Kidney epithelial cell (primary cell): ENCODE results near the gene VPS8. TPM values are rescaled to one million over a fixed set of nuclear protein-coding genes. Genes with fewer than 3 reads are reported as not detected.

Source experiments
- DNase-seq: peaks from one replicate; pipeline ENCODE4 v3.0.0-alpha.2; 2010; ENCODE audit warnings: low read depth
- H3K27me3 ChIP-seq: 2 replicates; pipeline ENCODE4 v1.6.0; 2011; ENCODE audit warnings: low read length; ENCODE audit not compliant: control insufficient read depth, insufficient read depth
- H3K36me3 ChIP-seq: 2 replicates; pipeline ENCODE4 v1.5.1; 2011; ENCODE audit warnings: low read length; ENCODE audit not compliant: control insufficient read depth, insufficient read depth
- H3K4me3 ChIP-seq: 2 replicates; pipeline ENCODE4 v1.5.1; 2011; ENCODE audit warnings: low read depth, mild to moderate bottlenecking, control low read depth, low read length
- CTCF ChIP-seq: IDR thresholded peaks from 2 replicates; pipeline ENCODE4 v1.5.1; 2011; ENCODE audit warnings: mild to moderate bottlenecking, moderate library complexity, low read length, control low read depth, inconsistent platforms; ENCODE audit not compliant: insufficient read depth, poor library complexity, severe bottlenecking
- total RNA-seq: library from RNA; depleted of rRNA; stranded (reverse); fragments of >200 nt; gene quantifications from 2 replicates; pipeline ENCODE4 v1.2.3, GENCODE V29; 2015

VPS8 gene
- total RNA-seq, 1 donor from 2014 or later = 31.9 TPM

- no peaks in the 10 kb centered on the region for H3K36me3 ChIP-seq
- no peak for DNase-seq
- no peak for TF ChIP-seq CTCF
Measured at GRCh38 chr3:184821034-184821433, 9.1 kb downstream of the VPS8 start.

GRCh38 chr3:184822081-184822480, 10.1 kb downstream of the VPS8 start:
- no peaks in the 10 kb centered on the region for H3K27me3 ChIP-seq
- TF ChIP-seq CTCF = no peak
- no peaks in the 10 kb centered on the region for H3K36me3 ChIP-seq
- no peak for DNase-seq
- no peak overlapping the region for H3K4me3 ChIP-seq

More at GRCh38 chr3:184821034-184821433, 9.1 kb downstream of the VPS8 start:
- no peak overlapping the region for H3K4me3 ChIP-seq
- no peaks in the 10 kb centered on the region for H3K27me3 ChIP-seq

GRCh38 chr3:184822654-184823053, 10.7 kb downstream of the VPS8 start:
- H3K4me3 ChIP-seq = no peak overlapping the region
- TF ChIP-seq CTCF = no peak
- no peak for DNase-seq
- H3K27me3 ChIP-seq = no peaks in the 10 kb centered on the region
- no peaks in the 10 kb centered on the region for H3K36me3 ChIP-seq

GRCh38 chr3:184823990-184824389, 12.0 kb downstream of the VPS8 start:
- H3K4me3 ChIP-seq = no peak overlapping the region
- TF ChIP-seq CTCF = no peak
- H3K27me3 ChIP-seq = no peaks in the 10 kb centered on the region
- no peak for DNase-seq
- no peaks in the 10 kb centered on the region for H3K36me3 ChIP-seq

GRCh38 chr3:184825121-184825820, 13.3 kb downstream of the VPS8 start:
- Histone ChIP-seq H3K36me3 (no peaks in the 10 kb centered on the region), H3K27me3 (no peaks in the 10 kb centered on the region), H3K4me3 (no peak overlapping the region)
- no peak for DNase-seq
- no peak for TF ChIP-seq CTCF

- Histone ChIP-seq H3K27me3 (no peaks in the 10 kb centered on the region), H3K36me3 (no peaks in the 10 kb centered on the region), H3K4me3 (no peak overlapping the region)
- TF ChIP-seq CTCF = no peak
- no peak for DNase-seq
Measured at GRCh38 chr3:184827572-184827971, 15.6 kb downstream of the VPS8 start.
